ENCODE data around the gene SPOUT1.
"Not testable (repeated sequence)": the region's sequence is repeated elsewhere in the genome, so short reads cannot be mapped to it uniquely, and the experiment has no call there.

The SPOUT1 gene, protein sequence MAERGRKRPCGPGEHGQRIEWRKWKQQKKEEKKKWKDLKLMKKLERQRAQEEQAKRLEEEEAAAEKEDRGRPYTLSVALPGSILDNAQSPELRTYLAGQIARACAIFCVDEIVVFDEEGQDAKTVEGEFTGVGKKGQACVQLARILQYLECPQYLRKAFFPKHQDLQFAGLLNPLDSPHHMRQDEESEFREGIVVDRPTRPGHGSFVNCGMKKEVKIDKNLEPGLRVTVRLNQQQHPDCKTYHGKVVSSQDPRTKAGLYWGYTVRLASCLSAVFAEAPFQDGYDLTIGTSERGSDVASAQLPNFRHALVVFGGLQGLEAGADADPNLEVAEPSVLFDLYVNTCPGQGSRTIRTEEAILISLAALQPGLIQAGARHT

GRCh38 chr9:128829477-128830251 is at the start of gene SPOUT1:
Gene SPOUT1 (minus strand): TSS chr9:128829794. CDS start chr9:128829780, 14 bp downstream.
- DNase-seq (ENCODE audit: low read depth) = peak; percentile 72

- no peak for DNase-seq (ENCODE audit: low read depth)
Measured at GRCh38 chr9:128877852-128878251, 48.3 kb upstream of the SPOUT1 start.

DNA sequence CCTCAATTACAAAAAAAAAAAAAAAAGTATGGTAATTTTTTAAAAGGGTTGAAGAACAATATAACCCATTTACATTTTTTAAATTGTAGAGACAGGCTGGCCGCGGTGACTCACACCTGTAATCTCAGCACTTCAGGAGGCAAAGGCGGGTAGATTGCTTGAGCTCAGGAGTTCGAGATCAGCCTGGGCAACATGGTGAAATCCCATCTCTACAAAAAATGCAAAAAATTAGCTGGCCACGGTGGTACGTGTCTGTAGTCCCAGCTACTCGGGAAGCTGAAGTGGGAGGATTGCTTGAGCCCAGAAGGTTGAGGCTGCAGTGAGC is 41.3 kb upstream of the SPOUT1 start:
- DNase-seq (ENCODE audit: low read depth) = not testable (repeated sequence)

GRCh38 chr9:128870128-128870940 is 40.7 kb upstream of the SPOUT1 start:
- no peak for DNase-seq (ENCODE audit: low read depth)

- DNase-seq (ENCODE audit: low read depth) = no peak
Measured at GRCh38 chr9:128863647-128864046, 34.1 kb upstream of the SPOUT1 start.

DNA sequence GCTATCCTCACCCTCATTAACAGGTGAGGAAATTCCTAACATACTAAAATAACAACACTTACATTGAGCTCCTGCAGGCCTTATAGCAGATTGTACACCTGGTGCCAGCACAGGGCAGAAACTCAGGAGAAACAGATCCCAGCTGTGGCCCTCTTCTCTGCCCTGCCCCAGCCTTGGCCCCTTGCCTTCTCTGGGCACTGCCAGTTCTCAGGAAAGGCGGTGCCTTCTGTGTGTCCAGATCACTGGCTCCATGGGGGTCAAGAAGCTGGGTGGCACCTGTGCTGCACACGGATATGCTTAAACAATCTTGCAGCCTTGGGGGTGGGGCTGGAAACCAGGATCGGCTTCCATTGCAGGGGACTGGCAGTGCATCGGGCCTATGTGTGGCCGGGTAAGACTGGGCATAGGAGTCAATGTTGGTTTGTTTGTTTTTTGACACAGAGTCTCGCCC is 32.8 kb upstream of the SPOUT1 start:
- DNase-seq (ENCODE audit: low read depth) = no peak

GRCh38 chr9:128861501-128861900 is 31.9 kb upstream of the SPOUT1 start:
- DNase-seq (ENCODE audit: low read depth) = no peak

DNA sequence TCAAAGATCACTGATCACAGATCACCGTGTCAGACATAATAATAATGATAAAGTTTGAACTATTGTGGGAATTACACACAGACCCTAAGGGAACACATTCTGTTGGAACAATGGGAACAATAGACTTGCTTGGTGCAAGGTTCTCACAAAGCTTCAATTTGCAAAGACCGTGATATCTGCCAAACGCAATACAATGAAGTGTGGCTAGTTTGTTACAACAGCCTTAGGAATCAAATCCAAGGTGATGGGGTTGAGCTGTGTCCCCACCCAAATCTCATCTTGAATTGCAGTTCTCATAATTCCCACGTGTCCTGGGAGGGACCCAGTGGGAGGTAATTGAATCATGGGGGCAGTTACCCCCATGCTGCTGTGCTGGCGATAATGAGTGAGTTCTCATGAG is 31.3 kb upstream of the SPOUT1 start:
- DNase-seq (ENCODE audit: low read depth) = no peak

- DNase-seq (ENCODE audit: low read depth) = not testable (repeated sequence)
Measured at GRCh38 chr9:128858476-128858875, 28.9 kb upstream of the SPOUT1 start.

DNA sequence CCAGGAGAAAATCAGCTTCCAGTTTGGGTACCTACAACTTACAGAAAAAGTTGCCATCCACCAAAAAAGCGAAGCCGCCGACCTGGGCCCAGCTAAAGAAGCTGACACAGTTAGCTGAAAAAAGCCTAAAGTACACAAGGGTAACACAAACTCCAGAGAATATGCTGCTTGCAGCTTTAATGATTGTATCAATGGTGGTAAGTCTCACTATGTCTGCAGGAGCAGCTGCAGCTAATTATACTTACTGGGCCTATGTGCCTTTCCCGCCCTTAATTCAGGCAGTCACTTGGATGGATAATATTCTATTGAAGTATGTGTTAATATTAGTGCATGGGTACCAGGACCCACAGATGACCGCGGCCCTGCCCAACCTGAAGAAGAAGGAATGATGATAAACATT is 24.9 kb upstream of the SPOUT1 start:
- not testable (repeated sequence) for DNase-seq (ENCODE audit: low read depth)

- DNase-seq (ENCODE audit: low read depth) = not testable (repeated sequence)
Measured at GRCh38 chr9:128852646-128853045, 23.1 kb upstream of the SPOUT1 start.

GRCh38 chr9:128851779-128852600 is 22.4 kb upstream of the SPOUT1 start:
- not testable (repeated sequence) for DNase-seq (ENCODE audit: low read depth)

- DNase-seq (ENCODE audit: low read depth) = not testable (repeated sequence)
Measured at GRCh38 chr9:128851024-128851423, 21.4 kb upstream of the SPOUT1 start.

- no peak for DNase-seq (ENCODE audit: low read depth)
Measured at GRCh38 chr9:128847803-128848202, 18.2 kb upstream of the SPOUT1 start.

- no peak for DNase-seq (ENCODE audit: low read depth)
Measured at GRCh38 chr9:128846680-128847030, 17.1 kb upstream of the SPOUT1 start.

GRCh38 chr9:128845186-128845931 is 15.8 kb upstream of the SPOUT1 start:
- no peak for DNase-seq (ENCODE audit: low read depth)

GRCh38 chr9:128843171-128843570 is 13.6 kb upstream of the SPOUT1 start:
- not testable (repeated sequence) for DNase-seq (ENCODE audit: low read depth)

GRCh38 chr9:128841694-128842492 is 12.3 kb upstream of the SPOUT1 start:
- DNase-seq (ENCODE audit: low read depth) = no peak

DNA sequence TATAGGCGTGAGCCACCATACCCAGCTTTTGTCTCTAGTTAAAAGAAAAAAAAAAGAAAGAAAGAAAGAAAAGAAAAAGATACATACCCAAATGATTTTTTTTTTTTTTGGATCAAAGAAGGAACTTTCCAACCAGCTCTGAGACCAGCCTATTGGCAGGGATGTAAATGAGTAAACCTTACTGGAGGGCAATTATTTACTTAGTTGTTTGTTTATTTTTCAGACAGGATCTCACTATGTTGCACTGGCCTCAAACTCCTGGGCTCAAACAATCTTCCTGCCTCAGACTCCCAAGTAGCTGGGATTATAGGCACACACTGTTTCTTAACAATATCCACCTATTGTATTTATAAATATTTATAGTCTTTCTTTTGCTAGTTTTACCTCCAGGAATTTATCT is 10.9 kb upstream of the SPOUT1 start:
- no peak for DNase-seq (ENCODE audit: low read depth)

DNA sequence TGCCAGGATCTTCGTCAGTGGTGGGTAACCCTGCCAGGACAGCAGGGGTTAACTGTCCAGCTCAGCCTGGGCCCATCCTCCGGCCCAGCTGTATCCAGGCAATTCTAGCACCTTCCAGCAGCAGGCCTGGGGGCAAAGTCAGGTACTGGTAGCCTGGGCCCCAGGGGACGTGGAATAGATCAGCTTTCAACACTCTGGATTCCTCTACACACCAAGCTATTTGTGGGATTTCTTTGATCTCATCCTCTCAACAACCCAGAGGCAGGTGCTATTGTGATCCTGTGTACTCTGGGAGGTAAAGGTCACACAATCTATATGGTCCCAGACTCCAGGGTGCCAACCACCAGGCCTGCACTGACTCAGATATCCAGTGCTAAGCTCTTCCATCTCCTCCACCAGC is 8.7 kb upstream of the SPOUT1 start:
- no peak for DNase-seq (ENCODE audit: low read depth)
